ENCODE results near the gene CRTAC1. TPM values are rescaled to one million over a fixed set of nuclear protein-coding genes. Genes with fewer than 3 reads are reported as not detected.

CRTAC1 gene
- total RNA-seq, 2 donors from 2014 or later, result not detected

DNA sequence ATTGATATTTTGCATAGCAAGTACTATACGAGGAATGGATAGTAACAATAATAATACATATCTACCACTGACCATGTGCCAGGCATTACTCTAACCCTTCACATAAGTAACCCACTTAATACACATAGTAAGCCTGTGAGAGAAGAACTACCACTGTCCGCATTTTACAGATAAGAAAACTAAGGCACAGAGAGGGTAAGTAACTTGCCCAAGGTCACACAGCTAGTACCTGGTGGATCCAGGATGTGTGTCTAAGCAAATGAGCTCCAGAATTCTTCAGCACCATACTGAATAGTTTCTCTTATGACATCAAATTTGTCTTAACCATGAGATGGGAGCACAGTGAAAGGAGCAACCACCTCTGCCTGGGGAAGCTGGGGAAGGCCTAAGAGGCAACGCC is 10.2 kb downstream of the CRTAC1 start:
- ATAC-seq (no peak), DNase-seq (no peak)
- H3K9me3 ChIP-seq (ENCODE audit: control insufficient read depth, low read length, poor library complexity, severe bottlenecking), result no peaks in the 10 kb centered on the region
- peaks cover 3% of the 10 kb centered on the region for H3K36me3 Mint-ChIP-seq (ENCODE audit: low read depth)
- no peak overlapping the region for H3K27ac Mint-ChIP-seq
- H3K27me3 Mint-ChIP-seq, result peaks cover 77% of the 10 kb centered on the region
- no peak overlapping the region for H3K4me3 Mint-ChIP-seq
- H3K4me1 Mint-ChIP-seq, result no peaks in the 10 kb centered on the region

DNA sequence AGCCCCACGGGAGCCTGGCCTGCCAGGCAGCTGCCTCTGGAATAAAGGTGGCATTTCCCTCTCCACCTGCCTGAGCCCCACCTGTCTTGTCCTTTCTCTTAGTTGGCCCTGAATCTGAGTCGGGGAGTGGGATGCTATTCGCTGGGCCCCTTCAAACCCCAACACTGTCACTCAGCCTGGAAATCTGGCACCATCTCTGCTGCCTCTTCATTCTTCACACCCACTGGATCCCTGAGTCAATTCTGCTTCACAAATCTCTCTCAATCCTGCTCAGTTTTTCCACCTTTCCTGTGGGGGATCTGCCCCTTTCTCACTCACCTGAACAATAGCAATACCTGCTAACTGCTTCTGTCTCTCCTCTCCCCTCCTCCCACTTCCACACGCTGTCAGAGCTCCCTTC is 10.6 kb downstream of the CRTAC1 start:
- H3K9me3 ChIP-seq (ENCODE audit: control insufficient read depth, low read length, poor library complexity, severe bottlenecking), result no peaks in the 10 kb centered on the region
- peaks cover 3% of the 10 kb centered on the region for H3K36me3 Mint-ChIP-seq (ENCODE audit: low read depth)
- ATAC-seq (no peak), DNase-seq (no peak)
- H3K4me1 Mint-ChIP-seq, result no peaks in the 10 kb centered on the region
- no peak overlapping the region for H3K4me3 Mint-ChIP-seq
- H3K27ac Mint-ChIP-seq, result no peak overlapping the region
- H3K27me3 Mint-ChIP-seq, result peaks cover 77% of the 10 kb centered on the region

DNA sequence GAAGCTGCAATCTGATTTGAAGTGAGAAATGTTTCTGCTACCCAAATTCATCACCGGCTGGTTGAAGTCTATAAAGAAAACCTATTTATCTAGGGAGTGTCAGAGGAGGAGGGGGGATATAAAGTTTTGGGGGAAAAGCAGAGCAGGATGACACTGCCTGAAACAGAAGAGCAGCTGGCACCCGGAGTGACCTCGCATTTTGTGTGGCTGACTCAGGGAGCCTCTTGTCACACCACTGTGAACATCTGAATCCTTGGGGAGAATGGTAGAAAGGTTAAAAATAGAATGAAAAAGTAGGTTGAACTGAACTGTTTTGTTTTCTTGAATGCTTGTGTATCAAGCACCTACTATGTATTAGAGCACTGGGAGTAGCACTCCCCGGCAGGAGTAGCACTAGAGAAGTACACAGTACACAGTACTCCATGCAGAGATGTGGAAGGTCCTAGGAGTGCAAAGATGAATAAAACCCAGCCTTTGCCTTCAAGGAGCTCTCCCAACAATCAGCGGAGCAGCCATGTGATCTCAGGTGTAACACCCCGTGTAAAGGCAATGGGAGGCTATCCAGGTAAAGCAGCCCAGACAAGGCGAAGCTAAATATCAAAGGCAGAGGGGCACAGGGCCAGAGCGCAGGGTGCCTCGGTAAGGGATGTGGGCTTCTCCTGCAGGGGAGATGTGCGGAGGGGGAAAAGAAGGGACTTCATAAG is 13.5 kb downstream of the CRTAC1 start:
- no peak for DNase-seq
- no peaks in the 10 kb centered on the region for H3K9me3 ChIP-seq (ENCODE audit: control insufficient read depth, low read length, poor library complexity, severe bottlenecking)
- no peaks in the 10 kb centered on the region for H3K4me1 Mint-ChIP-seq
- no peak for ATAC-seq
- peaks cover 4% of the 10 kb centered on the region for H3K36me3 Mint-ChIP-seq (ENCODE audit: low read depth)
- no peak overlapping the region for H3K4me3 Mint-ChIP-seq
- H3K27me3 Mint-ChIP-seq, result peaks cover 81% of the 10 kb centered on the region
- no peak overlapping the region for H3K27ac Mint-ChIP-seq

DNA sequence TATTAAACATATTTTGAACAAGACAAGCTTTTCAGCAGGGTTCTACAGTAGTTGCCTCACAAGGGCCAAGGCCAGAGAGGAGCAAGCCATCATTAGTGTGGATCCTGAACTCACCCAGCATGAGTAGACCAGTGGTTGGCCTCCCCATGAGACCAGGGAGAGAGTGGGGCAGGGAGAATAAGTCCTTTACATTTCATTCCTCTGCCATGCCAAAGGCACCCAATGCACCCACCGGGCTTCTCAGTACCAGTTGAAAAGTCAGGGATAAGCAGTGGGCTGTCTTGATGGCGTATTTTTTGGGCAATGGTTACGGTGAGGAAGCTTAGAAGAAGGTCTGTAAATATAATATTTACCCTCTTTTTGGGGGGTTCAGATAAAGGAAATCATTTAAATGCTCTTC is 16.6 kb downstream of the CRTAC1 start:
- H3K4me3 Mint-ChIP-seq, result no peak overlapping the region

DNA sequence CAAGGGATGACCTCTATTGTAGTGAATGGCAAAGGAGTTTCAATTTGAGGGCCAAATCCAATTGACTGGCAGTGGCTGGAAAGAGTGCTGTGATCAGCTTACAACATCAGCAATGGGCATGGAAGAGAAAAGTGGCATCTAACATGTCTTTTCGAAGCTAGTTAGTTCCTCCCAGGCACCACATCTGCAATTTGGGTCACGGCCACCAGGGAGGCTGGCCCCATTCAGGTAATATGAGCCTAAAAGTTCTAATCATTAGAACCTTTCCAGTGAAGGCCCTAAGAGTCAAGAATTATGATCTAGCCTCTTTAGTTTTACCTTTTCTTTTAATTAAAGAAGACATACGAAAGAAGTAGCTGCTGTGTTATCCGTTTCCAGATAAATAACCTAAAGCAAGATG is 17.3 kb downstream of the CRTAC1 start:
- ATAC-seq (no peak), DNase-seq (no peak)
- Mint-ChIP-seq H3K4me3 (no peak overlapping the region), H3K36me3 (ENCODE audit: low read depth) (peaks cover 5% of the 10 kb centered on the region), H3K27me3 (peaks cover 80% of the 10 kb centered on the region), H3K4me1 (no peaks in the 10 kb centered on the region), H3K27ac (no peak overlapping the region)
- no peaks in the 10 kb centered on the region for H3K9me3 ChIP-seq (ENCODE audit: control insufficient read depth, low read length, poor library complexity, severe bottlenecking)

More for the DNA sequence above, 16.6 kb downstream of the CRTAC1 start:
- no peak for ATAC-seq
- no peaks in the 10 kb centered on the region for H3K4me1 Mint-ChIP-seq
- no peak for DNase-seq
- peaks cover 5% of the 10 kb centered on the region for H3K36me3 Mint-ChIP-seq (ENCODE audit: low read depth)
- H3K27me3 Mint-ChIP-seq, result peaks cover 79% of the 10 kb centered on the region
- no peak overlapping the region for H3K27ac Mint-ChIP-seq
- no peaks in the 10 kb centered on the region for H3K9me3 ChIP-seq (ENCODE audit: control insufficient read depth, low read length, poor library complexity, severe bottlenecking)

DNA sequence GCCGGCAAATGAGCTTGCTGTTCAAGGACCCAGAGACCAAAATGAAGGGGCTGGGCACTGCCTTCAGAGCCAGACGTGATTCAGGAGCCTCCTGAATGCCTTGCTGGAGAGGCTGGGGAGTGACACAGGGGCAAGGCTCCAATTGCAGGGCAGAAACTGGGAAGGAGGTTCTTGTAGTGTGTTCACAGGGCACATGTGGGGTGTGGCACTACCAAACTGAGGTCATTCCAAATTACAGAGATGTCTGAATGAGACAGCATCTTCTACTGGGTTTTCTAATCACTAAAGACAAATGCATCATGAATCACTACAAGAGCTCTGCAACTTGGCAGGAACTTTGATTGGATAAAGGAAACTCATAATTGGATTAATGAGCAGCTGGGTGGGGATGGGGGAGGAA is 17.8 kb downstream of the CRTAC1 start:
- DNase-seq (no peak), ATAC-seq (no peak)
- H3K27me3 Mint-ChIP-seq, result peaks cover 85% of the 10 kb centered on the region

DNA sequence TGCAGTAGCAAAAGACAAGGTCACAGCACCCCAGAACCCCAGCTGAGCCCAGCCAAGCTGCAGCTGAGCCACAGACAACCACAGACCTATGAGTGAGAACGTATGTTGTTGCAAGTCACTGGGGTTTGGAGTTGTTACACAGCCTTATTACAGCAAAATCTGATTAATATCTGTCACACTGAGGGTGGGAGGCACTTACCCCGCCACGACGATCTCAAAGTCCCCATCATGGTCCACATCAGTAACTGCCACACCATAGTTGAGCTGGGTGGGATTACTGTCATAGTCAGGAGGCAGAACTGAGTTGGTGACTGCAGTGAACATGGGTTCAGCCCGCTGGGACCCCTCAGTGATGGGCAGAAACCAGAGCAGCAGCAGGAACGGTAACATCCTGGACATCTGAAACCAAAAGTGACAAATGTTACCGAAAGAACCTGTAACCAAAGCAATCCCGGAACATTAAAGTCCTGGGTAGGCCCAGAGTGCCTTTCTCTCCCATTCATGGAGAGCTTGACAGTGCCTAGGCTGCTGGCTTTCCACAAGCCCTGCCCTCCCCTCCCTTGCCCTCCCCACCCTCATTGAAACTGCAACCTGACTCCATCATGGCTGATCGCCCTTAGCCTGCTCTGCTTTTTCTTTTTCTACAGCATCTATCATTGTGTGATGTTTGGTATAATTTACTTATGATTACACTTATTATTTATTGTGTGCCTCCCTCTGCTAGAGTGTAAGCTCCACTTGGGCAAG is 19.3 kb downstream of the CRTAC1 start:
- no peak for ATAC-seq
- Mint-ChIP-seq H3K4me3 (no peak overlapping the region), H3K36me3 (ENCODE audit: low read depth) (peaks cover 4% of the 10 kb centered on the region), H3K4me1 (peaks cover 4% of the 10 kb centered on the region), H3K27me3 (peaks cover 83% of the 10 kb centered on the region), H3K27ac (no peak overlapping the region)
- H3K9me3 ChIP-seq (ENCODE audit: control insufficient read depth, low read length, poor library complexity, severe bottlenecking), result no peaks in the 10 kb centered on the region
- DNase-seq, result no peak

More for the DNA sequence above, 17.8 kb downstream of the CRTAC1 start:
- no peak overlapping the region for H3K27ac Mint-ChIP-seq
- no peaks in the 10 kb centered on the region for H3K9me3 ChIP-seq (ENCODE audit: control insufficient read depth, low read length, poor library complexity, severe bottlenecking)
- H3K4me3 Mint-ChIP-seq, result no peak overlapping the region
- no peaks in the 10 kb centered on the region for H3K4me1 Mint-ChIP-seq
- peaks cover 5% of the 10 kb centered on the region for H3K36me3 Mint-ChIP-seq (ENCODE audit: low read depth)

DNA sequence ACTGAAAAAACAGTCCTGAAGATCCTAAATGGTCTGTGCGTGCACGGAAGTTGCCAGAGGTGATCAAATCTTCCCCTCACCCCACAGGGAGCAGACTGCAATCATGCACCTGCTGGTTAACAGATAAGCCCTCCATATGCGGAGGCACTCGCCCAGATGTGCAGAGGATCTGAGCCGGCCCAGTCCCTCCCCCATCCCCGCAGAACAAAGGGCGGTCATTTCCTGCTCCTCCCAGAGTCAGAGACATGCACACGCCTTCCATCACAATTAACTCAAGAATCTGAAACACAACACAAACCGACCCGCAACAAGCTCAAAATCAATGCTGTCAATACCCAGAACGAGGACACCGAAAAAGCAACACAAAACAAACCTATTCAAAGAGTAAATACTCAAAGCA is 24.2 kb downstream of the CRTAC1 start:
- ATAC-seq, result no peak
- Mint-ChIP-seq H3K27me3 (peaks cover 37% of the 10 kb centered on the region), H3K27ac (no peak overlapping the region), H3K4me3 (no peak overlapping the region), H3K4me1 (peaks cover 4% of the 10 kb centered on the region), H3K36me3 (ENCODE audit: low read depth) (peaks cover 2% of the 10 kb centered on the region)
- H3K9me3 ChIP-seq (ENCODE audit: control insufficient read depth, low read length, poor library complexity, severe bottlenecking), result no peaks in the 10 kb centered on the region
- no peak for DNase-seq

DNA sequence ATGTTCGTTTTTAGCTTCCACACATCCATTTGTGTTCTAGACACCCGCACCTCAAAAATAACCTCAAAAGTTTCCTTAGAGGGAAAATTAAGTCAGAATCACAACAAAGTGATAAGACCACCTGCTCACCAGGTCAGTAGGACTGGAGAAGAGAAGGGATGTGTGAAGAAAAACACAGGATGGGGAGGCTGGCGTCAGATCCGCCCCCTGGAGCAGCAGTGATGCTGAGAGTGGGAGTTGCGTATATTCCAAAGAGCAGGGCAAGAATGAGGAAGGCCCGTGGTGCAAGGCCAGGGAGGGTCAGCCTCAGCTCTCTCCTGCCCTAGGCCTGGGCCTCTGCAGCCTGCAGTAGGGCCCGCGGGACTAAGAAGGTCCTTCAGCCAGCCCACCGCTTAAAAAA is 28.7 kb downstream of the CRTAC1 start:
- Mint-ChIP-seq H3K27ac (no peak overlapping the region), H3K27me3 (peaks cover 9% of the 10 kb centered on the region), H3K4me1 (peaks cover 4% of the 10 kb centered on the region), H3K4me3 (no peak overlapping the region), H3K36me3 (ENCODE audit: low read depth) (peaks cover 2% of the 10 kb centered on the region)
- ATAC-seq, result no peak
- DNase-seq, result no peak
- H3K9me3 ChIP-seq (ENCODE audit: control insufficient read depth, low read length, poor library complexity, severe bottlenecking), result no peaks in the 10 kb centered on the region

DNA sequence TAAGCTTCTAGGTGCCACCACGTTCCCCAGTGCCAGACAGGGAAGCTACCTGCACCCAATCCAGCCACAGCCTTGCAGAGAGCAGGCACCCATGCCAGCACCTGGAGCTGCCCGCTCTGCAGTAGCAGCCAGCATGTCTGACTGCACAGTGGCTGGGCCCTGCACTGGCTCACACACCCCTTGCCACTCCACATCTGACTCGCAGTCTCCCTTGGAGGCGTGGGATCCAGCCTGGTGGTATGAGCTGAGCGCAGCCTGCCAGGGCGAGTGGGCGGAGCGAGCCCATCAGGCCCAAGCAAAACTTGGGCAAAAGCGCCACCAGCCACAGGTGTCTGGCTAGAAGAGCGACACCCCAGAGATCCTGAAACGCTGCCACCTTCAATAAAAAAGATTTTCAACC is 30.1 kb downstream of the CRTAC1 start:
- no peaks in the 10 kb centered on the region for H3K9me3 ChIP-seq (ENCODE audit: control insufficient read depth, low read length, poor library complexity, severe bottlenecking)
- Mint-ChIP-seq H3K36me3 (ENCODE audit: low read depth) (no peaks in the 10 kb centered on the region), H3K4me1 (no peaks in the 10 kb centered on the region), H3K27ac (no peak overlapping the region), H3K4me3 (no peak overlapping the region), H3K27me3 (no peaks in the 10 kb centered on the region)
- no peak for DNase-seq
- ATAC-seq, result no peak

DNA sequence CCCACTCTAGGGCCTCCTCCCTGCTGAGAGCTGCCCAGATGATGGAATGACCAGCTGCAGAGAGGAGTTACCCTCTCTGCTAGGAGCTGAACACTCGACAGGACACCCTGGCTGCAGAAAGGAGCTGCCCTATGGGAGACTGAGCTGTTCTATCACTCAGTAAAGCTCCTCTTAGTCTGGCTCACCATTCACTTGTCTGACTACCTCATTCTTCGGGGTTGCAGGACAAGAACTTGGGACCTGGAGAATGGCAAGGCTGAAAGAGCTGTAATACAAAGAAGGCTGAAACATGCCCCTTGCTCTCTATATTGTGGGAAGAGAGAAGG is 30.5 kb downstream of the CRTAC1 start:
- ATAC-seq (no peak), DNase-seq (no peak)
- Mint-ChIP-seq H3K27ac (no peak overlapping the region), H3K4me3 (no peak overlapping the region), H3K27me3 (peaks cover under 1% of the 10 kb centered on the region), H3K4me1 (no peaks in the 10 kb centered on the region), H3K36me3 (ENCODE audit: low read depth) (no peaks in the 10 kb centered on the region)
- no peaks in the 10 kb centered on the region for H3K9me3 ChIP-seq (ENCODE audit: control insufficient read depth, low read length, poor library complexity, severe bottlenecking)

DNA sequence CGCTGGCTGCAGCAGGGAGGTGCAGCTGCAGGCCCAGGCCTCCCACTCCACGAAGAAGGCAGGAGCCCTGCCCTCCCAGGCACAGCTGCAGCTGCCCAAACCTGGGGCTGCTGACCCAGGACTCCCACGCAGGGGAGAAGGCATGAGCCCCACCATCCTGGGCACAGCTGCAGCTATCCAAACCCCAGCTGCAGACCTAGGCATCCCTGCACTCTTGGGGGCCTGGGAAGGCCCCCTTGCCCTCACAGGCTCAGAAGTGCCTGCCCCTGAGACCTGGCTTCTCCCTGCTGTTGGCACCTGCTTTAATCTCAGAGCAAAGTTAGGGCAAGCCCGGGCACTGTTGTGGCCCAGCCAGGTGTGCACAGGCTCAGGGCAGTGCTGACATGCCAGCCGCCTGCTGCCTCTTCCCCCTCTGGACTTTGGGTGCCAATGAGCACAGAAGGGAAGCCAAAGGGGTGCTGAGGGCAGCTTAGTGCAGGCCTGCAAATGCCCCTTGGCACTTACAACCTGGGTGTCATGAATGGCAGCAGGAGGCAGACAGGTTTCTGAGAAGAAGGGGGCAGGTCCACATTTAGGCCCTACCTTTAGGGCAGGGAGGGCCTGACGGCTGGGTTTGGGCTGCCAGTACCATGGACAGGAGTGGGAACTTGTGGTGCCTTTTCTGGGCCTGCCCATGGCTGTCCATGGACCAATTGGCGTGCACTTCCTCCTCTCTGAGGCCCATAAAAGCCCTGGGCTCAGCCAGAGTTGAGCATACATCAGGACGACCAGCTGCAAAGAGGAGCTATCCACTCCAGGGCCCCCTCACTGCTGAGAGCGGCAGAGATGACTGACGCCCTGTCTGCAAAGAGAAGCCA is 31.1 kb downstream of the CRTAC1 start:
- Mint-ChIP-seq H3K27ac (no peak overlapping the region), H3K27me3 (peaks cover 6% of the 10 kb centered on the region)

DNA sequence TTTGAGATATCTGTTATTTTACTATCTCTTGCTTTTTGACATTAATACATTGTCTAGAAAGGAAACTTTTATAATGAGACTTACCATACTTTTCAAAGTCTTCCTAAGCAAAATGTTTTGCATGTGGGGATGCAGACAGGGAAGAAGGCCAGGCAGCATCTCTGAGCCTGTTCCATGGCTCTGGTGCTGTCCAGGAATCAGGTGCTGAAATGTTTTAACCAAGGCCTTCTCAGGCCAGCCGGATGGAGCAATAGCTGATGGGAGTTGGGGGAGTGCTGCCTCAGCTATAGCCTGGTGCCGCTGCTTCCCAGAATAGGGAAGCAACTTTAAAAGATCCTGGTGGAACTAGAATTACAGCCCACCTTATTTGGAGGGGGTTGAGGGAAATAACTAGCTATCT is 38.5 kb downstream of the CRTAC1 start:
- Mint-ChIP-seq H3K4me3 (no peak overlapping the region), H3K27me3 (peaks cover 49% of the 10 kb centered on the region), H3K36me3 (ENCODE audit: low read depth) (no peaks in the 10 kb centered on the region), H3K4me1 (no peaks in the 10 kb centered on the region), H3K27ac (no peak overlapping the region)
- DNase-seq (no peak), ATAC-seq (no peak)
- no peaks in the 10 kb centered on the region for H3K9me3 ChIP-seq (ENCODE audit: control insufficient read depth, low read length, poor library complexity, severe bottlenecking)

More for the DNA sequence above, 31.1 kb downstream of the CRTAC1 start:
- Mint-ChIP-seq H3K4me3 (no peak overlapping the region), H3K36me3 (ENCODE audit: low read depth) (no peaks in the 10 kb centered on the region), H3K4me1 (no peaks in the 10 kb centered on the region)
- no peak for DNase-seq
- no peaks in the 10 kb centered on the region for H3K9me3 ChIP-seq (ENCODE audit: control insufficient read depth, low read length, poor library complexity, severe bottlenecking)
- no peak for ATAC-seq

Measured in T-helper 17 cell (primary cell).